HL-60 (cell line): Measurements from ENCODE around the gene ST6GALNAC6.

Experiments used
- GABPA ChIP-seq: IDR thresholded peaks from 2 replicates; pipeline ENCODE4 v1.6.1; 2012; ENCODE audit warnings: low read depth
- POLR2AphosphoS5 ChIP-seq: IDR thresholded peaks from 2 replicates; pipeline ENCODE4 v1.6.1; 2012; ENCODE audit warnings: low read depth
- SPI1 ChIP-seq: IDR thresholded peaks from 2 replicates; pipeline ENCODE4 v1.6.1; 2012; ENCODE audit warnings: low read depth, mild to moderate bottlenecking, borderline replicate concordance
- TF ChIP-seq, protein P1 (sequence below): IDR thresholded peaks from one replicate; pipeline ENCODE4 v1.5.1; 2011; ENCODE audit warnings: low read length, control low read depth, inconsistent platforms; ENCODE audit not compliant: insufficient read depth
- TF ChIP-seq, protein P2 (sequence below): IDR thresholded peaks from 2 replicates; pipeline ENCODE4 v1.6.1; 2012; ENCODE audit warnings: low read depth; ENCODE audit not compliant: insufficient replicate concordance

- TF ChIP-seq, protein P1, sequence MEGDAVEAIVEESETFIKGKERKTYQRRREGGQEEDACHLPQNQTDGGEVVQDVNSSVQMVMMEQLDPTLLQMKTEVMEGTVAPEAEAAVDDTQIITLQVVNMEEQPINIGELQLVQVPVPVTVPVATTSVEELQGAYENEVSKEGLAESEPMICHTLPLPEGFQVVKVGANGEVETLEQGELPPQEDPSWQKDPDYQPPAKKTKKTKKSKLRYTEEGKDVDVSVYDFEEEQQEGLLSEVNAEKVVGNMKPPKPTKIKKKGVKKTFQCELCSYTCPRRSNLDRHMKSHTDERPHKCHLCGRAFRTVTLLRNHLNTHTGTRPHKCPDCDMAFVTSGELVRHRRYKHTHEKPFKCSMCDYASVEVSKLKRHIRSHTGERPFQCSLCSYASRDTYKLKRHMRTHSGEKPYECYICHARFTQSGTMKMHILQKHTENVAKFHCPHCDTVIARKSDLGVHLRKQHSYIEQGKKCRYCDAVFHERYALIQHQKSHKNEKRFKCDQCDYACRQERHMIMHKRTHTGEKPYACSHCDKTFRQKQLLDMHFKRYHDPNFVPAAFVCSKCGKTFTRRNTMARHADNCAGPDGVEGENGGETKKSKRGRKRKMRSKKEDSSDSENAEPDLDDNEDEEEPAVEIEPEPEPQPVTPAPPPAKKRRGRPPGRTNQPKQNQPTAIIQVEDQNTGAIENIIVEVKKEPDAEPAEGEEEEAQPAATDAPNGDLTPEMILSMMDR, result no peak
- no peak for TF ChIP-seq POLR2AphosphoS5
- no peak for TF ChIP-seq SPI1
- no peak for TF ChIP-seq GABPA
- TF ChIP-seq, protein P2, sequence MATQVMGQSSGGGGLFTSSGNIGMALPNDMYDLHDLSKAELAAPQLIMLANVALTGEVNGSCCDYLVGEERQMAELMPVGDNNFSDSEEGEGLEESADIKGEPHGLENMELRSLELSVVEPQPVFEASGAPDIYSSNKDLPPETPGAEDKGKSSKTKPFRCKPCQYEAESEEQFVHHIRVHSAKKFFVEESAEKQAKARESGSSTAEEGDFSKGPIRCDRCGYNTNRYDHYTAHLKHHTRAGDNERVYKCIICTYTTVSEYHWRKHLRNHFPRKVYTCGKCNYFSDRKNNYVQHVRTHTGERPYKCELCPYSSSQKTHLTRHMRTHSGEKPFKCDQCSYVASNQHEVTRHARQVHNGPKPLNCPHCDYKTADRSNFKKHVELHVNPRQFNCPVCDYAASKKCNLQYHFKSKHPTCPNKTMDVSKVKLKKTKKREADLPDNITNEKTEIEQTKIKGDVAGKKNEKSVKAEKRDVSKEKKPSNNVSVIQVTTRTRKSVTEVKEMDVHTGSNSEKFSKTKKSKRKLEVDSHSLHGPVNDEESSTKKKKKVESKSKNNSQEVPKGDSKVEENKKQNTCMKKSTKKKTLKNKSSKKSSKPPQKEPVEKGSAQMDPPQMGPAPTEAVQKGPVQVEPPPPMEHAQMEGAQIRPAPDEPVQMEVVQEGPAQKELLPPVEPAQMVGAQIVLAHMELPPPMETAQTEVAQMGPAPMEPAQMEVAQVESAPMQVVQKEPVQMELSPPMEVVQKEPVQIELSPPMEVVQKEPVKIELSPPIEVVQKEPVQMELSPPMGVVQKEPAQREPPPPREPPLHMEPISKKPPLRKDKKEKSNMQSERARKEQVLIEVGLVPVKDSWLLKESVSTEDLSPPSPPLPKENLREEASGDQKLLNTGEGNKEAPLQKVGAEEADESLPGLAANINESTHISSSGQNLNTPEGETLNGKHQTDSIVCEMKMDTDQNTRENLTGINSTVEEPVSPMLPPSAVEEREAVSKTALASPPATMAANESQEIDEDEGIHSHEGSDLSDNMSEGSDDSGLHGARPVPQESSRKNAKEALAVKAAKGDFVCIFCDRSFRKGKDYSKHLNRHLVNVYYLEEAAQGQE, result no peak
Measured at GRCh38 chr9:127841087-127841835, 58.1 kb downstream of the ST6GALNAC6 start.
